H9 (cell line): Measurements from ENCODE around the gene WBP2. TPM values are rescaled to one million over a fixed set of nuclear protein-coding genes. Genes with fewer than 3 reads are reported as not detected.

ENCODE experiments used
- DNase-seq: peaks from one replicate; pipeline ENCODE4 v3.0.0-alpha.2; 2017
- H2AFZ ChIP-seq: one replicate; pipeline ENCODE4 v1.6.1; 2013; ENCODE audit warnings: mild to moderate bottlenecking, low read length, control low read depth, moderate library complexity
- H2AK5ac ChIP-seq: 2 replicates; pipeline ENCODE4 v1.6.1; 2013; ENCODE audit warnings: low read length, control low read depth, mixed read lengths; ENCODE audit not compliant: insufficient read length
- H2BK120ac ChIP-seq: one replicate; pipeline ENCODE4 v1.6.1; 2013; ENCODE audit warnings: low read depth, mild to moderate bottlenecking, low read length, control low read depth, inconsistent platforms; ENCODE audit not compliant: poor library complexity, severe bottlenecking
- H2BK12ac ChIP-seq: 2 replicates; pipeline ENCODE4 v1.6.1; 2013; ENCODE audit warnings: low read length, control low read depth, mixed read lengths, low read depth; ENCODE audit not compliant: insufficient read length
- H2BK15ac ChIP-seq: 2 replicates; pipeline ENCODE4 v1.6.1; 2013; ENCODE audit warnings: low read depth, low read length, control low read depth
- H2BK20ac ChIP-seq: one replicate; pipeline ENCODE4 v1.6.1; 2013; ENCODE audit warnings: low read depth, mild to moderate bottlenecking, low read length, control low read depth, inconsistent platforms; ENCODE audit not compliant: poor library complexity, severe bottlenecking
- H2BK5ac ChIP-seq: 2 replicates; pipeline ENCODE4 v1.6.1; 2013; ENCODE audit warnings: low read length, control low read depth, mixed read lengths; ENCODE audit not compliant: insufficient read length
- H3K14ac ChIP-seq: 2 replicates; pipeline ENCODE4 v1.6.1; 2013; ENCODE audit warnings: low read length, control low read depth; ENCODE audit not compliant: insufficient read depth
- H3K18ac ChIP-seq: 2 replicates; pipeline ENCODE4 v1.6.1; 2013; ENCODE audit warnings: low read depth, mild to moderate bottlenecking, mixed read lengths, low read length, control low read depth; ENCODE audit not compliant: insufficient read length
- H3K23ac ChIP-seq: 2 replicates; pipeline ENCODE4 v1.6.1; 2013; ENCODE audit warnings: low read length, control low read depth, mixed read lengths, low read depth; ENCODE audit not compliant: insufficient read length
- H3K23me2 ChIP-seq: 2 replicates; pipeline ENCODE4 v1.6.1; 2013; ENCODE audit warnings: low read depth, mild to moderate bottlenecking, mixed read lengths, low read length, control low read depth; ENCODE audit not compliant: insufficient read length, poor library complexity, severe bottlenecking
- H3K27ac ChIP-seq: 2 replicates; pipeline ENCODE4 v1.5.1; 2013; ENCODE audit warnings: low read length, control low read depth, mixed read lengths, low read depth; ENCODE audit not compliant: insufficient read length
- H3K27me3 ChIP-seq: 2 replicates; pipeline ENCODE4 v1.6.1; 2013; ENCODE audit warnings: low read length, control low read depth, inconsistent platforms; ENCODE audit not compliant: insufficient read depth
- H3K4ac ChIP-seq: 2 replicates; pipeline ENCODE4 v1.6.1; 2013; ENCODE audit warnings: low read depth, mild to moderate bottlenecking, control low read depth, inconsistent platforms, low read length, moderate library complexity
- H3K4me1 ChIP-seq: 2 replicates; pipeline ENCODE4 v1.6.1; 2013; ENCODE audit warnings: low read length, control low read depth, inconsistent platforms; ENCODE audit not compliant: insufficient read depth
- H3K4me2 ChIP-seq: 2 replicates; pipeline ENCODE4 v1.6.1; 2013; ENCODE audit warnings: low read length, control low read depth, mixed read lengths; ENCODE audit not compliant: insufficient read length, insufficient read depth
- H3K56ac ChIP-seq: 2 replicates; pipeline ENCODE4 v1.6.1; 2013; ENCODE audit warnings: low read depth, mild to moderate bottlenecking, mixed read lengths, low read length, control low read depth; ENCODE audit not compliant: insufficient read length
- H3K79me1 ChIP-seq: 2 replicates; pipeline ENCODE4 v1.6.1; 2013; ENCODE audit warnings: low read depth, mild to moderate bottlenecking, moderate library complexity, low read length, control low read depth, inconsistent platforms; ENCODE audit not compliant: insufficient read depth, poor library complexity, severe bottlenecking
- H3K79me2 ChIP-seq: 2 replicates; pipeline ENCODE4 v1.6.1; 2013; ENCODE audit warnings: low read length, control low read depth, inconsistent platforms; ENCODE audit not compliant: insufficient read depth
- H3K9ac ChIP-seq: 2 replicates; pipeline ENCODE4 v1.6.1; 2013; ENCODE audit warnings: low read length, control low read depth, mixed read lengths; ENCODE audit not compliant: insufficient read length; ENCODE audit errors: extremely low read depth
- H3K9me3 ChIP-seq: one replicate; pipeline ENCODE4 v1.6.1; 2013; ENCODE audit warnings: low read depth, low read length, inconsistent platforms; ENCODE audit not compliant: control insufficient read depth
- H3T11ph ChIP-seq: one replicate; pipeline ENCODE4 v1.6.1; 2013; ENCODE audit warnings: mild to moderate bottlenecking, low read length, control low read depth, inconsistent platforms
- H4K20me1 ChIP-seq: one replicate; pipeline ENCODE4 v1.6.1; 2013; ENCODE audit not compliant: control insufficient read depth, insufficient read length, insufficient read depth
- H4K5ac ChIP-seq: 2 replicates; pipeline ENCODE4 v1.6.1; 2013; ENCODE audit warnings: low read depth, mild to moderate bottlenecking, mixed read lengths, low read length, control low read depth; ENCODE audit not compliant: insufficient read length
- H4K8ac ChIP-seq: replicated peaks from 2 replicates; pipeline ENCODE4 v1.6.1; 2013; ENCODE audit warnings: low read length, control low read depth, mixed read lengths, low read depth; ENCODE audit not compliant: insufficient read length
- H4K91ac ChIP-seq: 2 replicates; pipeline ENCODE4 v1.6.1; 2013; ENCODE audit warnings: low read depth, mild to moderate bottlenecking, moderate library complexity, mixed read lengths, low read length, control low read depth; ENCODE audit not compliant: insufficient read length
- H3K27ac Mint-ChIP-seq, 3 experiments: 2 replicates in 2 of 3; 3 replicates in 1 of 3; pipeline ENCODE4 v1.8.0; 2020 to 2021; ENCODE audit warnings: mixed read lengths in 3 of 3, mild to moderate bottlenecking in 1 of 3, moderate library complexity in 1 of 3
- H3K27me3 Mint-ChIP-seq: 2 replicates; pipeline ENCODE4 v1.8.0; 2021; ENCODE audit warnings: low read depth, mild to moderate bottlenecking, moderate library complexity, mixed read lengths
- H3K36me3 Mint-ChIP-seq, 3 experiments: 2 replicates in 2 of 3; 3 replicates in 1 of 3; pipeline ENCODE4 v1.8.0; 2020 to 2021; ENCODE audit warnings: low read depth in 3 of 3, mixed read lengths in 3 of 3; ENCODE audit not compliant: insufficient read depth in 1 of 3
- H3K4me1 Mint-ChIP-seq, 2 experiments: 2 replicates each; pipeline ENCODE4 v1.8.0; 2020; ENCODE audit warnings: mixed read lengths in 2 of 2
- H3K4me3 Mint-ChIP-seq, 2 experiments: 2 replicates in 1 of 2; 3 replicates in 1 of 2; pipeline ENCODE4 v1.8.0; 2020 to 2021; ENCODE audit warnings: mild to moderate bottlenecking in 2 of 2, mixed read lengths in 2 of 2, moderate library complexity in 1 of 2
- H3K9me3 Mint-ChIP-seq, 2 experiments: 2 replicates in 1 of 2; 3 replicates in 1 of 2; pipeline ENCODE4 v1.8.0; 2020; ENCODE audit warnings: mild to moderate bottlenecking in 2 of 2, mixed read lengths in 2 of 2, moderate library complexity in 1 of 2
- WGBS: extraction: QIAGEN DNeasy Blood & Tissue Kit; methylation state at CpG from one replicate; pipeline ENCODE4 v1.1.7; 2013; ENCODE audit warnings: missing lambda C conversion rate, low lambda C conversion rate, mixed read lengths; ENCODE audit not compliant: insufficient read length; ENCODE audit errors: extremely low coverage; 5-methylcytosine and 5-hydroxymethylcytosine counted together
- total RNA-seq: library from RNA; stranded (reverse); gene quantifications from 2 replicates; pipeline ENCODE4 v1.2.1, GENCODE V29; 2021
- TF ChIP-seq, protein P1 (sequence below): fragments of 200-600 bp; sonication (generic); conservative IDR thresholded peaks from 3 replicates; pipeline ENCODE4 v1.8.0; 2021; ENCODE audit warnings: antibody characterized with exemption, mild to moderate bottlenecking

WBP2 gene
- total RNA-seq, 1 experiment from 2014 or later: 63.2 TPM

DNA sequence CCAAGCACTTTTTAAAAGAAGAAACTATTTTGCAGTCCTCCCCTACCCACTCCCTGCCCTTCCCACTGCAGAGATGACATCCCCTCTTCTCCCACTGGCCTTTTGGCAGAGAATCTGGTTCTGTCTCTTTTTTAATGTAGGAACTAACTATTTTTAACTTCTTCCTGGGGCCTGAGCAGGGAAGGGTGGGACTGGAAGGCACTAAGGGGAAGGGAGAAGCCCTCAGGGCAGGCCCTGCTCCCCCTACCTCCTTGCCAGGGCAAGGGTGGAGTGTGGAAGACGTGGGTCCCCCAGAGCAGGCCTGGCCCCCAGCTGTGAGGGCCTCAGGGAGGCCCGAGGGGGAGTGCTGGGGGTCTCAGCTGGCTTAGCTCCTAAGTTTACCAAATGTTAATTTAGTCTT lies 30.5 kb downstream of the WBP2 start:
- Histone ChIP-seq H3T11ph (no peak overlapping the region), H3K4me1 (no peaks in the 10 kb centered on the region), H2AK5ac (no peak overlapping the region), H4K20me1 (no peaks in the 10 kb centered on the region), H2BK5ac (no peak overlapping the region), H3K9me3 (no peaks in the 10 kb centered on the region), H3K27me3 (no peaks in the 10 kb centered on the region), H3K27ac (no peak overlapping the region), H4K5ac (no peak overlapping the region), H3K14ac (no peak overlapping the region), H3K79me2 (no peaks in the 10 kb centered on the region), H2BK12ac (no peak overlapping the region), H4K91ac (no peak overlapping the region), H2BK120ac (no peak overlapping the region), H3K18ac (no peak overlapping the region), H3K23me2 (no peaks in the 10 kb centered on the region), H3K56ac (no peak overlapping the region), H3K4me2 (no peak overlapping the region), H3K9ac (no peak overlapping the region), H3K4ac (no peak overlapping the region), H2BK20ac (no peak overlapping the region), H3K23ac (no peak overlapping the region), H3K79me1 (no peaks in the 10 kb centered on the region), H2AFZ (no peak overlapping the region), H2BK15ac (no peak overlapping the region), H4K8ac (no peak overlapping the region)
- Mint-ChIP-seq H3K4me3 (no peak overlapping the region), H3K9me3 (no peaks in the 10 kb centered on the region; a peak in 1 of 5 replicates), H3K27ac (no peak overlapping the region), H3K4me1 (peaks cover 11% of the 10 kb centered on the region in 2 experiments), H3K36me3 (peaks cover 7 to 43% (median 41%) of the 10 kb centered on the region in 3 experiments), H3K27me3 (no peaks in the 10 kb centered on the region)
- TF ChIP-seq, protein P1, sequence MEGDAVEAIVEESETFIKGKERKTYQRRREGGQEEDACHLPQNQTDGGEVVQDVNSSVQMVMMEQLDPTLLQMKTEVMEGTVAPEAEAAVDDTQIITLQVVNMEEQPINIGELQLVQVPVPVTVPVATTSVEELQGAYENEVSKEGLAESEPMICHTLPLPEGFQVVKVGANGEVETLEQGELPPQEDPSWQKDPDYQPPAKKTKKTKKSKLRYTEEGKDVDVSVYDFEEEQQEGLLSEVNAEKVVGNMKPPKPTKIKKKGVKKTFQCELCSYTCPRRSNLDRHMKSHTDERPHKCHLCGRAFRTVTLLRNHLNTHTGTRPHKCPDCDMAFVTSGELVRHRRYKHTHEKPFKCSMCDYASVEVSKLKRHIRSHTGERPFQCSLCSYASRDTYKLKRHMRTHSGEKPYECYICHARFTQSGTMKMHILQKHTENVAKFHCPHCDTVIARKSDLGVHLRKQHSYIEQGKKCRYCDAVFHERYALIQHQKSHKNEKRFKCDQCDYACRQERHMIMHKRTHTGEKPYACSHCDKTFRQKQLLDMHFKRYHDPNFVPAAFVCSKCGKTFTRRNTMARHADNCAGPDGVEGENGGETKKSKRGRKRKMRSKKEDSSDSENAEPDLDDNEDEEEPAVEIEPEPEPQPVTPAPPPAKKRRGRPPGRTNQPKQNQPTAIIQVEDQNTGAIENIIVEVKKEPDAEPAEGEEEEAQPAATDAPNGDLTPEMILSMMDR: no peak
- no peak for DNase-seq
- no CpG with 5 or more reads among the region's 2 CpGs for WGBS
